Activated CD8-positive, alpha-beta memory T cell treated with anti-CD3 and anti-CD28 coated beads for 36 hours (primary cell): ENCODE measurements around the gene RPL14. TPM values are rescaled to one million over a fixed set of nuclear protein-coding genes. Genes with fewer than 3 reads are reported as not detected.

ENCODE experiments used
- CTCF ChIA-PET: fragments of 350-600 bp; sonication (Branson Sonifier 250); formaldehyde crosslinking; loops from one replicate; lab custom pipeline; 2021; ENCODE audit warnings: antibody characterized with exemption; lab: Charles Lee
- POLR2A ChIA-PET: fragments of 350-600 bp; sonication (Branson Sonifier 250); formaldehyde crosslinking; loops from one replicate; lab custom pipeline; 2021; ENCODE audit warnings: antibody characterized with exemption; lab: Charles Lee
- total RNA-seq, 2 experiments: library from RNA; stranded (reverse); gene quantifications; one replicate each; pipeline ENCODE4 v1.2.3, GENCODE V29; 2021

RPL14 gene
- total RNA-seq, 2 experiments from 2014 or later, result 2,745 to 2,812 TPM

- ChIA-PET CTCF (interaction anchor here (1.0 to 1.4 kb wide), 2 partner anchors 24 to 142 kb away, joined by 3 to 4 read pairs; no protein-coding TSS in a partner anchor), POLR2A (interaction anchor here (1.1 kb wide), 1 partner anchor 47 kb away, joined by 3 read pairs; no protein-coding TSS in a partner anchor)
Measured at GRCh38 chr3:40458473-40458872, 1.3 kb downstream of the RPL14 start.

- ChIA-PET CTCF (interaction anchor here (0.9 kb wide), 1 partner anchor 132 kb away, joined by 4 read pairs; no protein-coding TSS in a partner anchor), POLR2A (interaction anchor here (0.6 kb wide), 1 partner anchor 63 kb away, joined by 5 read pairs; no protein-coding TSS in a partner anchor)
Measured at GRCh38 chr3:40460481-40460880, 3.3 kb downstream of the RPL14 start.

- CTCF ChIA-PET, result interaction anchor here (1.0 kb wide), 1 partner anchor 9 kb away, joined by 3 read pairs; no protein-coding TSS in a partner anchor
- POLR2A ChIA-PET, result interaction anchor here (1.2 kb wide), 1 partner anchor 16 kb away, joined by 4 read pairs; the partner anchor contains the start of gene ZNF619
Measured at GRCh38 chr3:40461161-40461560, 4.0 kb downstream of the RPL14 start.

- POLR2A ChIA-PET, result interaction anchor here (1.3 to 1.5 kb wide), 3 partner anchors 15 to 43 kb away, joined by 4 to 7 read pairs (median 4); partner anchors contain the start of genes ZNF619 and ZNF620
Measured at GRCh38 chr3:40462838-40463237, 5.7 kb downstream of the RPL14 start.

GRCh38 chr3:40463579-40463978 lies 6.4 kb downstream of the RPL14 start:
- CTCF ChIA-PET, result interaction anchor here (1.6 kb wide), 1 partner anchor 42 kb away, joined by 3 read pairs; the partner anchor contains the start of gene ZNF620
- POLR2A ChIA-PET, result interaction anchor here (0.7 to 1.5 kb wide), 4 partner anchors 10 to 42 kb away, joined by 4 to 7 read pairs (median 4); partner anchors contain the start of genes ZNF619 and ZNF620

More at GRCh38 chr3:40462838-40463237, 5.7 kb downstream of the RPL14 start:
- CTCF ChIA-PET, result interaction anchor here (0.6 to 1.6 kb wide), 2 partner anchors 14 to 43 kb away, joined by 3 to 5 read pairs; partner anchors contain the start of genes ZNF619 and ZNF620

GRCh38 chr3:40464339-40465110 lies 7.4 kb downstream of the RPL14 start:
- POLR2A ChIA-PET, result interaction anchor here (1.4 kb wide), 1 partner anchor 13 kb away, joined by 7 read pairs; the partner anchor contains the start of gene ZNF619

GRCh38 chr3:40465111-40465407 lies 7.9 kb downstream of the RPL14 start:
- ChIA-PET POLR2A (no interaction called here), CTCF (no interaction called here)

More at GRCh38 chr3:40464339-40465110, 7.4 kb downstream of the RPL14 start:
- CTCF ChIA-PET, result interaction anchor here (1.6 kb wide), 1 partner anchor 41 kb away, joined by 3 read pairs; the partner anchor contains the start of gene ZNF620

- ChIA-PET POLR2A (no interaction called here), CTCF (no interaction called here)
Measured at GRCh38 chr3:40465456-40465855, 8.3 kb downstream of the RPL14 start.

GRCh38 chr3:40468018-40468417 lies 10.9 kb downstream of the RPL14 start:
- ChIA-PET POLR2A (no interaction called here), CTCF (no interaction called here)

- ChIA-PET CTCF (interaction anchor here (1.1 kb wide), 1 partner anchor 9 kb away, joined by 3 read pairs; no protein-coding TSS in a partner anchor), POLR2A (no interaction called here)
Measured at GRCh38 chr3:40470701-40471100, 13.6 kb downstream of the RPL14 start.

- ChIA-PET POLR2A (interaction anchor here (0.5 to 2.3 kb wide), 7 partner anchors 13 to 1485 kb away, joined by 3 to 7 read pairs (median 3); partner anchors contain the start of genes RPL14, RPSA and ULK4), CTCF (interaction anchor here (0.6 to 0.7 kb wide), 2 partner anchors 14 to 17 kb away, joined by 3 to 5 read pairs; no protein-coding TSS in a partner anchor)
Measured at GRCh38 chr3:40476478-40477470, 19.6 kb downstream of the RPL14 start, which contains the start of gene ZNF619. ZNF619 (plus strand) TSS chr3:40477122; CDS start chr3:40477980, 858 bp downstream.

GRCh38 chr3:40477666-40478065 lies 20.5 kb downstream of the RPL14 start:
- CTCF ChIA-PET, result no interaction called here
- POLR2A ChIA-PET, result interaction anchor here (0.5 to 2.3 kb wide), 4 partner anchors 14 to 1484 kb away, joined by 3 to 7 read pairs (median 4); partner anchors contain the start of genes RPL14, RPSA and ULK4

GRCh38 chr3:40487172-40487571 lies 30.0 kb downstream of the RPL14 start:
- ChIA-PET POLR2A (no interaction called here), CTCF (no interaction called here)

- POLR2A ChIA-PET, result no interaction called here
- CTCF ChIA-PET, result no interaction called here
Measured at GRCh38 chr3:40490916-40491315, 33.8 kb downstream of the RPL14 start.

GRCh38 chr3:40494698-40495097 lies 37.6 kb downstream of the RPL14 start:
- POLR2A ChIA-PET, result no interaction called here

GRCh38 chr3:40497288-40497687 lies 40.1 kb downstream of the RPL14 start:
- ChIA-PET POLR2A (no interaction called here), CTCF (no interaction called here)

More at GRCh38 chr3:40494698-40495097, 37.6 kb downstream of the RPL14 start:
- CTCF ChIA-PET, result no interaction called here

- ChIA-PET POLR2A (no interaction called here), CTCF (no interaction called here)
Measured at GRCh38 chr3:40499952-40500351, 42.8 kb downstream of the RPL14 start.

GRCh38 chr3:40502034-40502433 lies 44.9 kb downstream of the RPL14 start:
- ChIA-PET CTCF (no interaction called here), POLR2A (no interaction called here)
